GM12864 (cell line): Measurements from ENCODE around the gene LSM6.

Experiments used
- DNase-seq: peaks from one replicate; pipeline ENCODE4 v3.0.0-alpha.2; 2011; ENCODE audit warnings: low read depth
- H3K4me3 ChIP-seq: 2 replicates; pipeline ENCODE4 v1.5.1; 2011; ENCODE audit warnings: mild to moderate bottlenecking, low read depth, low read length, control low read depth
- CTCF ChIP-seq: IDR thresholded peaks from 2 replicates; pipeline ENCODE4 v1.5.1; 2011; ENCODE audit warnings: low read depth, mild to moderate bottlenecking, moderate library complexity, low read length, control low read depth, inconsistent platforms; ENCODE audit errors: missing control alignments

The LSM6 gene

DNA sequence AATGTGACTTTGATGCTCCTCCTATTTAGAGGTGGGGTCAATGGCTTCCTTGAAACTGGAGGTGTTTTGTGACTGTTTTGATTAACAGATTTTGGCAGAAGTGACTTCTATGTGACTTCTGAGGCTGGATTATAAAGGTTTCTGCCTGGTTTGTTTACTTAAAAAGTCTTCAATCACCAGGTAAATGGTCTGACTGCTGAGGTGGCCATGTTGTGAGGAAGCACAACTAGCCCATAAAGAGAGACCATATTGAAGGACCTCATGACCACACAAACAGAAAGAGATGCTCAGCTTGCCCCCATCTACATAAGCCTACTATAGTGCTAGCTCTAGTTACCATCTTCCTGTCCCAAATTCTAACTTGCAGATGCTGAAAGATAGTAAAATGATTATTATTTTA, 14.3 kb upstream of the LSM6 start:
- no peak overlapping the region for H3K4me3 ChIP-seq
- no peak for DNase-seq
- TF ChIP-seq CTCF = no peak

- no peak overlapping the region for H3K4me3 ChIP-seq
- no peak for DNase-seq
- no peak for TF ChIP-seq CTCF
Observed at GRCh38 chr4:146165221-146165620, 10.3 kb upstream of the LSM6 start.

- no peak for TF ChIP-seq CTCF
- H3K4me3 ChIP-seq = no peak overlapping the region
- DNase-seq = no peak
Observed at GRCh38 chr4:146165840-146166239, 9.7 kb upstream of the LSM6 start.

GRCh38 chr4:146170149-146170548, 5.4 kb upstream of the LSM6 start:
- TF ChIP-seq CTCF = no peak
- DNase-seq = no peak
- no peak overlapping the region for H3K4me3 ChIP-seq

- TF ChIP-seq CTCF = no peak
- no peak for DNase-seq
- peak overlapping the region; percentile 88 for H3K4me3 ChIP-seq
Observed at GRCh38 chr4:146176891-146177290, 1.4 kb downstream of the LSM6 start.

DNA sequence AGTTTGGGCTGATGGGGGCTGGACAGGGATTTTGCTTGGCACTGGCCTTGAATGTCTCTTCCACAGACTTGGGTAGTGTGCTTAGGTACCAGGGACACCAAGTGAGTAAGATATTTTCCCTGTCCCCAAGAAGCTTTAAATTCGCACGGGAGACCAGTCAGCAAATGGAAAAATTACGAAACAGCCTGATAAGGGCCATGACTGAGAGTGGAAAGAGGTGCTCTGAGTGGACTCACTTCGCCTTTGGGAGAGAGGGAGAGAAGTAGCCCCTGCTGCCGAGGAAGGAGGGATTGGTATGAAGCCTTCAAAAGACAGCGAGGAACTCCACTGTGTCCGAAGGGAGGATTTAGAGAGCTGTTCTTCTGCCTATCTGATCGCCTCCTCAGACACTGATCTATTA, 2.6 kb downstream of the LSM6 start:
- TF ChIP-seq CTCF = no peak
- no peak for DNase-seq
- no peak overlapping the region for H3K4me3 ChIP-seq

- no peak overlapping the region for H3K4me3 ChIP-seq
- no peak for TF ChIP-seq CTCF
- no peak for DNase-seq
Observed at GRCh38 chr4:146179784-146180370, 4.4 kb downstream of the LSM6 start.
